ENCODE data around the gene ETS1. TPM values are rescaled to one million over a fixed set of nuclear protein-coding genes. Genes with fewer than 3 reads are reported as not detected.

The ETS1 gene
- total RNA-seq, 2 experiments from 2014 or later = 579 to 590 TPM

DNA sequence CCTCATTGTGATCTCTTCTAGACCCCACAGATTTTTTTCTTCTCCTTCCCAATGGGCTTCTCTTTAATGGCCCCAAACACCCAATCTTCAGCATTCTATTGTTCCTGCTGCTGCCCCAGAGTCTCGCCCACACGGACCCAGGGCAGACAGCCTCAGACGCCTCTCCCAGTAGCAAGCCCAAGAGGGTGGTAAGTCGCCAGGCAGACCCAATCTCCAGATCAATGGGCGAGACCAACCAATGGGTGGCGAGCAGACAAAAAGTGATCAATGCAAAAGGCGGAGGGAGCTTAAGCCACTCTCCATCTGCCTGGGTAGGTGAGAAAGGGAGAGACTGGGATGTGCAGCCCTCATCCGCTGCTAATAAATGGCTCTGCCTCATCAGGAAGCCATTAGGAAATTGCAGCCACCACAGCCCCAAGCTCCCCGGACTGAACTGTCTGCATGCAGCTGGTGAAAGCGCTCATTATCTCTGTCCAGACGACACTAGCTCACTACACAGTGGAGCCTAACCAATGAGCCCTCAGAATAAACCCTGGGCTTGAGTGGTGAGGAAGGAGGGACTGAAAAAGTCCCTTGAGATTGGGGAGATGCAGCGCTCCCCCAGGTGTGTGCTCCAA is 81.8 kb downstream of the ETS1 start:
- H3K4me3 Mint-ChIP-seq = peak overlapping the region; percentile 93
- peaks cover 90% of the 10 kb centered on the region for H3K4me1 ChIP-seq (ENCODE audit: insufficient read depth, low read length)
- DNase-seq = peak in 4 of 14 experiments; percentile 29 to 64 (median 44)
- H3K9me3 Mint-ChIP-seq = no peaks in the 10 kb centered on the region
- H3K36me3 Mint-ChIP-seq (ENCODE audit: low read depth) = peaks cover 97% of the 10 kb centered on the region
- peak overlapping the region; percentile 99 for H3K27ac Mint-ChIP-seq
- peaks cover 100% of the 10 kb centered on the region for H3K4me1 Mint-ChIP-seq (ENCODE audit: low read depth)
- ATAC-seq (ENCODE audit: poor library complexity) = no peak
- CTCF ChIA-PET = interaction anchor here (0.7 to 4.1 kb wide), 24 partner anchors 12 to 271 kb away, joined by 3 to 26 read pairs (median 4); no protein-coding TSS in a partner anchor
- H3K27me3 Mint-ChIP-seq = no peaks in the 10 kb centered on the region
- peak overlapping the region; percentile 89 for H3K4me3 ChIP-seq (ENCODE audit: low read length)
- H3K27ac ChIP-seq (ENCODE audit: low read depth in 1 of 2, low read length in 2 of 2) = peak overlapping the region; percentile 68 to 93
- H3K36me3 ChIP-seq (ENCODE audit: insufficient read depth, low read length) = peaks cover 88% of the 10 kb centered on the region
- no peaks in the 10 kb centered on the region for H3K27me3 ChIP-seq (ENCODE audit: control insufficient read depth in 1 of 2, insufficient read depth in 2 of 2, low read length in 2 of 2)
- intact Hi-C loops (cut with DNase I, micrococcal nuclease) = loop anchor here (2.0 to 10.0 kb wide), 6 partner anchors 15 to 471 kb away; no protein-coding TSS in a partner anchor
- no peaks in the 10 kb centered on the region for H3K9me3 ChIP-seq (ENCODE audit: control insufficient read depth in 1 of 2, insufficient read depth in 1 of 2, low read length in 2 of 2)
- TF ChIP-seq, protein P1, sequence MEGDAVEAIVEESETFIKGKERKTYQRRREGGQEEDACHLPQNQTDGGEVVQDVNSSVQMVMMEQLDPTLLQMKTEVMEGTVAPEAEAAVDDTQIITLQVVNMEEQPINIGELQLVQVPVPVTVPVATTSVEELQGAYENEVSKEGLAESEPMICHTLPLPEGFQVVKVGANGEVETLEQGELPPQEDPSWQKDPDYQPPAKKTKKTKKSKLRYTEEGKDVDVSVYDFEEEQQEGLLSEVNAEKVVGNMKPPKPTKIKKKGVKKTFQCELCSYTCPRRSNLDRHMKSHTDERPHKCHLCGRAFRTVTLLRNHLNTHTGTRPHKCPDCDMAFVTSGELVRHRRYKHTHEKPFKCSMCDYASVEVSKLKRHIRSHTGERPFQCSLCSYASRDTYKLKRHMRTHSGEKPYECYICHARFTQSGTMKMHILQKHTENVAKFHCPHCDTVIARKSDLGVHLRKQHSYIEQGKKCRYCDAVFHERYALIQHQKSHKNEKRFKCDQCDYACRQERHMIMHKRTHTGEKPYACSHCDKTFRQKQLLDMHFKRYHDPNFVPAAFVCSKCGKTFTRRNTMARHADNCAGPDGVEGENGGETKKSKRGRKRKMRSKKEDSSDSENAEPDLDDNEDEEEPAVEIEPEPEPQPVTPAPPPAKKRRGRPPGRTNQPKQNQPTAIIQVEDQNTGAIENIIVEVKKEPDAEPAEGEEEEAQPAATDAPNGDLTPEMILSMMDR (IDR thresholded peaks at IDR 0.05) = no peak
- POLR2A ChIA-PET = interaction anchor here (0.5 to 26.3 kb wide), 15 partner anchors 1 to 215 kb away, joined by 3 to 611 read pairs (median 12); no protein-coding TSS in a partner anchor

DNA sequence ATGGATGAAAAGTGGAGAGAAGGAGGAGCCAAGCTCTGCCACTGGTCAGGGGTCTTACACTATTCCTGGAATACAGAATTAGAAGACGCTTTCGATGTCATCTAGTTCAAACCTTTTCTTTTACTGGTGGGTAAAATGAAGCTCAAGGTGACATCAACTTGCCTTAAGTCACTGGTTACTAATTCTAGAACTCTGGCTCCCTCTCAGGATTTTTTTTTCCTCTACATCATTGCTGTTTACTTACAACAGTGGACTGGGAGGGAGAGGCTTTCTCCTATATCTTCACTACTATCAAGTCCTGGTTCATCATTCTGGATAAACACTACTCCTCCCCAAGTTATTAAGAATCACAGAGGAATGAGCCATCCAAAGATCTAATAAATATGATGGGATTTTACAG is 82.9 kb downstream of the ETS1 start:
- no peaks in the 10 kb centered on the region for H3K9me3 ChIP-seq (ENCODE audit: control insufficient read depth in 1 of 2, insufficient read depth in 1 of 2, low read length in 2 of 2)
- H3K27ac ChIP-seq (ENCODE audit: low read depth in 1 of 2, low read length in 2 of 2) = peak overlapping the region; percentile 68 to 93
- peak overlapping the region; percentile 89 for H3K4me3 ChIP-seq (ENCODE audit: low read length)
- no peaks in the 10 kb centered on the region for H3K27me3 ChIP-seq (ENCODE audit: control insufficient read depth in 1 of 2, insufficient read depth in 2 of 2, low read length in 2 of 2)
- TF ChIP-seq, protein P1 (IDR thresholded peaks at IDR 0.05) = no peak
- intact Hi-C loops (cut with DNase I, micrococcal nuclease) = loop anchor here in 1 of 2 experiments (1.0 to 10.0 kb wide), 6 partner anchors 40 to 470 kb away; no protein-coding TSS in a partner anchor
- peaks cover 96% of the 10 kb centered on the region for H3K36me3 Mint-ChIP-seq (ENCODE audit: low read depth)
- H3K9me3 Mint-ChIP-seq = no peaks in the 10 kb centered on the region
- ChIA-PET CTCF (interaction anchor here (0.6 to 4.1 kb wide), 25 partner anchors 9 to 336 kb away, joined by 3 to 26 read pairs (median 4); no protein-coding TSS in a partner anchor), POLR2A (interaction anchor here (0.6 to 26.3 kb wide), 14 partner anchors 13 to 1574 kb away, joined by 3 to 611 read pairs (median 10); no protein-coding TSS in a partner anchor)
- H3K4me1 ChIP-seq (ENCODE audit: insufficient read depth, low read length) = peaks cover 93% of the 10 kb centered on the region
- H3K4me1 Mint-ChIP-seq (ENCODE audit: low read depth) = peaks cover 100% of the 10 kb centered on the region
- H3K4me3 Mint-ChIP-seq = peak overlapping the region; percentile 93
- peak; percentile 15 for ATAC-seq (ENCODE audit: poor library complexity)
- peaks cover 87% of the 10 kb centered on the region for H3K36me3 ChIP-seq (ENCODE audit: insufficient read depth, low read length)
- peak overlapping the region; percentile 99 for H3K27ac Mint-ChIP-seq
- peak in 2 of 14 experiments; percentile 64 to 71 for DNase-seq
- H3K27me3 Mint-ChIP-seq = no peaks in the 10 kb centered on the region

DNA sequence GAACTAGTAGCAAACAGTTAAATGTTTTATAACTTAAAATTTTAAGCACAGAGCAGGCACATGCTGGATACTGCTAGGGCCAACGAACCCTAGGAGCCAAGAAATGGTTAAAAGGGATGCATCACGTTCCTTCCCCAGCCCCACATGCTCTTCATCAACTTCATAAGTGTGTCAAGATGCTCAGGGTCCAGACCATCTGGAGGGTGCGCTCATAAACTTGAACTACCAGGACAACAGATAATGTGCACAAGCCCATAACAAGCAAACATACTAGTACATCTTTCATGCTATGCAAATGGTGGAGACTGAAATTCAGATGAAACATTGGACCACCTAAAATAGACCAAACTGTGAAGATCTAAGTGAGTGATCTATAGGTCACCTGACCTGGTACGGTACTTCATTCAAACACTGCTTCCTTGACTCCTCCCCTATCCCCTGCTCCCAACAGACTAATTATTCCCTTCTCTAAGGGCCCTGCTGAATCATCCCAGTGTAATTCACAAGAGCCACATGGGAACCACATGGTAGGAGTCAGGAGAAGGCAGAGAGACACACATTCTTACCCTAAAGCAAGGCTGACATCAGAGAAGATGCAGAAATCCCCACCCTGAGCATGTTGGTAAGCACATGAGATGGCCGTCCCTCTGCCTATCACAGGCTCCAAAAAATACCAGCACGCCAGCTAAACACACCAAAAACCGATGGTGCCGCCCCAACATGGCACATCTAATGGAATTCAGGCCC is 83.9 kb downstream of the ETS1 start:
- Mint-ChIP-seq H3K27me3 (no peaks in the 10 kb centered on the region), H3K27ac (peak overlapping the region; percentile 99), H3K36me3 (ENCODE audit: low read depth) (peaks cover 96% of the 10 kb centered on the region), H3K9me3 (no peaks in the 10 kb centered on the region), H3K4me1 (ENCODE audit: low read depth) (peaks cover 100% of the 10 kb centered on the region), H3K4me3 (peak overlapping the region; percentile 93)
- H3K27me3 ChIP-seq (ENCODE audit: control insufficient read depth in 1 of 2, insufficient read depth in 2 of 2, low read length in 2 of 2) = no peaks in the 10 kb centered on the region
- H3K27ac ChIP-seq (ENCODE audit: low read depth in 1 of 2, low read length in 2 of 2) = peak overlapping the region; percentile 68 to 93
- TF ChIP-seq, protein P1 (IDR thresholded peaks at IDR 0.05) = no peak
- peaks cover 90% of the 10 kb centered on the region for H3K4me1 ChIP-seq (ENCODE audit: insufficient read depth, low read length)
- peak overlapping the region; percentile 41 for H3K4me3 ChIP-seq (ENCODE audit: low read length)
- peaks cover 90% of the 10 kb centered on the region for H3K36me3 ChIP-seq (ENCODE audit: insufficient read depth, low read length)
- DNase-seq (peak in 5 of 14 experiments; percentile 31 to 87 (median 57)), ATAC-seq (ENCODE audit: poor library complexity) (peak; percentile 60)
- POLR2A ChIA-PET = interaction anchor here (0.6 to 26.3 kb wide), 14 partner anchors 14 to 213 kb away, joined by 3 to 611 read pairs (median 10); no protein-coding TSS in a partner anchor
- CTCF ChIA-PET = interaction anchor here (1.0 to 4.1 kb wide), 12 partner anchors 10 to 335 kb away, joined by 3 to 26 read pairs (median 8); no protein-coding TSS in a partner anchor
- H3K9me3 ChIP-seq (ENCODE audit: control insufficient read depth in 1 of 2, insufficient read depth in 1 of 2, low read length in 2 of 2) = no peaks in the 10 kb centered on the region
- intact Hi-C loops (cut with DNase I, micrococcal nuclease) = loop anchor here (1.0 to 10.0 kb wide), 7 partner anchors 8 to 469 kb away; no protein-coding TSS in a partner anchor
